ENCODE data around the gene CRNKL1. TPM values are rescaled to one million over a fixed set of nuclear protein-coding genes. Genes with fewer than 3 reads are reported as not detected.

The CRNKL1 gene
- total RNA-seq, result 10 to 100 TPM; 17.3 to 24.5 TPM

DNA sequence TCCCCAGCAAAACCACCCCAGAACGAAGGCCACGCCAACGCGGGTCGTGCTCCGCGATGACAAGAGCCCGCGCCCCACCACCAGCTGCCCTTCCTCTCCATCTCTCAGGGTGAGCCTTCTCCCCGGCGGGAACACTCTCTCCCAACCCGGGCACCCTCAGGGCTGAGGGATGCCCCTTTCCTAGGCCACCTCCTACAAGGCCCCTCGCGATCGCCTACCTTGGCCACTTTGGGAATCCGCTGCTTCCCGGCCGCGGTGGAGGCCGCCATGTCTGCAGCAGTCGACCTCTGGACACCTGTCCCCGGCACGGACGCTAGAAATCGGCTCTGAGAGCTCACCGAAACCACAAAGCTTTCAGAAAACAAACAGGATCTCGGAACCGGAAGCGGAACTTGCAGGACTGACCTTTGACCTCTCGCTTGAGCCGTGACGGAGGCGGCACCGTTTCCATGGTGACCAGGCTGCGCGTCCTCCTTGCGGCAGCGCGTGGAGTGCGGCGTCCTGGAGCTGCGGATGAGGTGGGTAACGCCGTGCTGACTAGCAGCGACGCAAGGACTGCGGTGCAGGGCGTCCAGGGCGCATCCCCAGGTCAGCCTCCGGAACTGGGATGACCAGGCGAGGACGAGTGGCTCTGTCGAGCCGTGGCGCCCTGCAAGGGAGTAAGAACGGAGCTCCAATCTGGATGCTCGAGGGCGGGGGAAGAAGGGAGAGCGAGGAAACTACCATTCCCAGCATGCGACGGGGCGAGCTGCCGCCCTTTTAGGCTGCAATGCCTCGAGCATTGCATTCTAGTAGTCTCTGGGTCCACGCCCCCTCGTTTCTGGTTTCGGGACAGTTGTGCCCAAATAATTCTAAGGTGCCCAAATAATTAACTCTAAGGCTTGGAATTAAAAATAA is at the start of gene CRNKL1, which contains the start of gene CFAP61:
Gene CRNKL1 (minus strand): TSS at position 393 of the 897 bp plus-strand sequence. CDS start 124 bp downstream, at position 269.
Gene CFAP61 (plus strand): TSS at position 459 of the 897 bp plus-strand sequence. CDS start 4,122 bp downstream, outside the sequence.
- Histone ChIP-seq H3K4me3 (peak within 1 kb of the TSS; percentile 90), H3K27ac (peak within 1 kb of the TSS; percentile 75 to 94), H3K36me3 (peaks cover 26% of the 10 kb centered on the region), H3K4me1 (ENCODE audit: control insufficient read depth in 1 of 2, low read depth in 2 of 2) (peaks cover 8 to 18% of the 10 kb centered on the region in 2 donors), H3K27me3 (replicated peaks; ENCODE audit: insufficient read depth) (no peaks in the 10 kb centered on the region), H3K9me3 (no peaks in the 10 kb centered on the region)
- TF ChIP-seq, protein P1, sequence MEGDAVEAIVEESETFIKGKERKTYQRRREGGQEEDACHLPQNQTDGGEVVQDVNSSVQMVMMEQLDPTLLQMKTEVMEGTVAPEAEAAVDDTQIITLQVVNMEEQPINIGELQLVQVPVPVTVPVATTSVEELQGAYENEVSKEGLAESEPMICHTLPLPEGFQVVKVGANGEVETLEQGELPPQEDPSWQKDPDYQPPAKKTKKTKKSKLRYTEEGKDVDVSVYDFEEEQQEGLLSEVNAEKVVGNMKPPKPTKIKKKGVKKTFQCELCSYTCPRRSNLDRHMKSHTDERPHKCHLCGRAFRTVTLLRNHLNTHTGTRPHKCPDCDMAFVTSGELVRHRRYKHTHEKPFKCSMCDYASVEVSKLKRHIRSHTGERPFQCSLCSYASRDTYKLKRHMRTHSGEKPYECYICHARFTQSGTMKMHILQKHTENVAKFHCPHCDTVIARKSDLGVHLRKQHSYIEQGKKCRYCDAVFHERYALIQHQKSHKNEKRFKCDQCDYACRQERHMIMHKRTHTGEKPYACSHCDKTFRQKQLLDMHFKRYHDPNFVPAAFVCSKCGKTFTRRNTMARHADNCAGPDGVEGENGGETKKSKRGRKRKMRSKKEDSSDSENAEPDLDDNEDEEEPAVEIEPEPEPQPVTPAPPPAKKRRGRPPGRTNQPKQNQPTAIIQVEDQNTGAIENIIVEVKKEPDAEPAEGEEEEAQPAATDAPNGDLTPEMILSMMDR (IDR thresholded peaks at IDR 0.05), result no peak
- DNase-seq (ENCODE audit: low spot score), result peak; percentile 82
- peak; percentile 97 for ATAC-seq (ENCODE audit: insufficient number of reproducible peaks, low FRiP score, low read depth)

DNA sequence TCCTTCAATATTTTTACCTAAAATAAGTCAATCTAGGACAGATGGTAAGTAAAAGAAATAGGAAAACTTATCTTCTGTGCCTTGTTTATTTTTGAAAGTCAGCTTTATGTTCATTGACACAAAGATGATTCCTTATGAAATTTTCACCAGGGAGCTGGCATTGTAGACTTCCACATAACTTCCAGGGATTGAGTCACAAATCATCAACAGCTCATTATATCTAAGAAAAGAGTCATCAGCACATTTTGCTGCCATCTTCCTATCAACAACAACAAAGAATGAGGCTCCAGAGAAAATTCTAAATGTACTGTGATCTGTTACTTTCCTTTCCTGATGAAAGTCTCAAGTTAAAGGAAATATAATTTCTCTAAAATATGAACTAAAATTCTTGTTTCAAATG is 48.6 kb upstream of the CRNKL1 start:
- TF ChIP-seq, protein P1 (IDR thresholded peaks at IDR 0.05), result no peak
- Histone ChIP-seq H3K36me3 (no peaks in the 10 kb centered on the region), H3K27me3 (replicated peaks; ENCODE audit: insufficient read depth) (no peaks in the 10 kb centered on the region), H3K4me1 (ENCODE audit: control insufficient read depth in 1 of 2, low read depth in 2 of 2) (no peaks in the 10 kb centered on the region), H3K4me3 (no peak overlapping the region), H3K9me3 (peaks cover 4% of the 10 kb centered on the region), H3K27ac (no peak overlapping the region)
- no peak for ATAC-seq (ENCODE audit: insufficient number of reproducible peaks, low FRiP score, low read depth)
- DNase-seq (ENCODE audit: low spot score), result no peak

DNA sequence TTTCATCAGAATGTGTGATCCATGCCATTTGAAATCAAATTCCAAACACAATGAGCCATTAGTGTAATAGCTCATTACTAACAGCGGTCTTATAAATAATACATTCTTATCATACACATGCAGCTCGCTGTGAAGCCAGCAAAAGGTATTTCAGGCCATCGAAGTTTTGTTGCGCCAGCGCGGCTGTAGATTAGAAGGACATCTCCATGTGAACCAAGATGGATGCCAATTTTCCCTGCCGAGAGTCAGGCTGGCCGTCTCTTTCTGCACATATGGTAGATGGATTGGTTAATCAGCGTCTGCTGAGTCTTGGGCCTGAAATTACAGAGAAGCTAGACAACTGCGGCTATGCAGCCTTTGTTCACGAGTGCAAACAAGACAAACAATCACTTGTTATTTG is 44.2 kb upstream of the CRNKL1 start:
- Histone ChIP-seq H3K4me1 (ENCODE audit: control insufficient read depth in 1 of 2, low read depth in 2 of 2) (no peaks in the 10 kb centered on the region), H3K9me3 (no peaks in the 10 kb centered on the region), H3K36me3 (no peaks in the 10 kb centered on the region), H3K4me3 (no peak overlapping the region), H3K27me3 (replicated peaks; ENCODE audit: insufficient read depth) (no peaks in the 10 kb centered on the region), H3K27ac (no peak overlapping the region)
- ATAC-seq (ENCODE audit: insufficient number of reproducible peaks, low FRiP score, low read depth), result no peak
- TF ChIP-seq, protein P1 (IDR thresholded peaks at IDR 0.05), result no peak
- DNase-seq (ENCODE audit: low spot score), result no peak

DNA sequence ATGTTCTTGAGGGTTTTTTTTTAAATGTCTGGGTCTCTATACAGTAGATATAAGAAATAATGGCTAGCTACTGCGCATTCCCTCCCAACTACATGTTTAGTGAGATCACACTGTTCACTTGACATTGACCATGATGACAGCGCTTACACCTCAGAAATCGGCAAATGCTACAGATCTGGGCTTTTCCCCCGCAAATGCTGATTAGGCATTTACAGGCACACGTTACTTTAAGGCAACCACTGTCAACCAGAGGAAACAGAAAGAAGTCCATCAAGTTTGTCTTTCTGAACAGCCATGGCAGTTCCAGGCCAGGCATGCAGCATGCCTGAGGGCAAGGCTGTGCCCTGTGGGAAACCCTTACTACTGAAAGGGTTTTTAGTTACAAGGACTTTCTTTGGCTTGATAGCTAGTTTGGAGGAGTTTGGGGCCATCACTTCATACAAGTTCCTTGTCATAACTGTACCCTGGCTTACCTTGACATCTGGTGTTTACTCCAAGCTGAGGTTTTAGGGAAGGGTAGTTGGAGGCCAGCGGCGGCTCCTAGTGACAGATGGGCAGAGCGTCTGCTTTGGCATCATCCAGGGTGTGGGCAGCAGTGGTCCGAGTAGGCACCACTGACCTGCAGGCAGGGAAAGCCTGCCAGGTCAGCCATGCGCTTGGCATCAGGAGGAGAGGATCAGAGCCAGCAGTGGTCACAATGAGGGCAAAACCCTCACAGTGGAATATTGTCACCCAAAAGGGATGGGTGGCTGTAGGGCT is 43.0 kb upstream of the CRNKL1 start:
- ATAC-seq (ENCODE audit: insufficient number of reproducible peaks, low FRiP score, low read depth), result no peak
- TF ChIP-seq, protein P1 (IDR thresholded peaks at IDR 0.05), result no peak
- Histone ChIP-seq H3K4me1 (ENCODE audit: control insufficient read depth in 1 of 2, low read depth in 2 of 2) (no peaks in the 10 kb centered on the region), H3K9me3 (no peaks in the 10 kb centered on the region), H3K27ac (no peak overlapping the region), H3K36me3 (no peaks in the 10 kb centered on the region), H3K4me3 (no peak overlapping the region), H3K27me3 (replicated peaks; ENCODE audit: insufficient read depth) (no peaks in the 10 kb centered on the region)
- DNase-seq (ENCODE audit: low spot score), result no peak

DNA sequence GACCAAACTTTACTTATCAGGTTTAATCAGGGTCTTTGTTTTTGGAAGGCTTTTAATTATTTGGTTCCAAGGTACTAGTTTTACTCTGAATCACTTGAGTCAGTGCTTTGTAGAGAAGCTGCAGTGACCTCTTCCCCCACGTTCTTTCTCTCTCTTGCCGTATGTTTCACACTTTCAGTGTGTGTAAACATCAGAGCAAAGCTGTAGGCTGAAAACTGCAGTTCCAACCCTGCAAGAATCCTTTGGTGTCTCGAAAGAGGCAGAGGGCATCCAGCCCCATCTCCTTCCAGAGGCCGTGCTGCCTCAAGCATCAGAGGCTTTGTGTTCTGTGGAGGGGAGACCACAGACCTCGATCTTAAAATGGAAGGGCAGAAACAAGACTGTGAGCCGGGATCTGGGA is 42.1 kb upstream of the CRNKL1 start:
- no peak for DNase-seq (ENCODE audit: low spot score)
- Histone ChIP-seq H3K27ac (no peak overlapping the region), H3K4me1 (ENCODE audit: control insufficient read depth in 1 of 2, low read depth in 2 of 2) (peaks cover 0 to under 1% of the 10 kb centered on the region in 2 donors), H3K4me3 (no peak overlapping the region), H3K36me3 (no peaks in the 10 kb centered on the region), H3K9me3 (no peaks in the 10 kb centered on the region), H3K27me3 (replicated peaks; ENCODE audit: insufficient read depth) (no peaks in the 10 kb centered on the region)
- ATAC-seq (ENCODE audit: insufficient number of reproducible peaks, low FRiP score, low read depth), result no peak
- TF ChIP-seq, protein P1 (IDR thresholded peaks at IDR 0.05), result no peak
